Panc1 (cell line): ENCODE data around the gene USP37. TPM values are rescaled to one million over a fixed set of nuclear protein-coding genes. Genes with fewer than 3 reads are reported as not detected.

Experiments used
- ATAC-seq: fragments of 200-7000 bp; cut with Tn5 transposase; 2 replicates; pipeline ENCODE4 v1.9.1; 2020; ENCODE audit warnings: mild to moderate bottlenecking, moderate library complexity
- BruUV-seq: library from RNA; stranded (reverse); fragments of 400-500 nt; replicated peaks from 2 replicates; lab custom pipeline; 2021; lab: Mats Ljungman, UMichigan
- CTCF ChIA-PET: fragments of 300-600 bp; sonication (Branson Sonifier 250); formaldehyde crosslinking; loops from one replicate; lab custom pipeline; 2022; ENCODE audit warnings: antibody characterized with exemption; lab: Charles Lee
- POLR2A ChIA-PET: fragments of 300-600 bp; sonication (Branson Sonifier 250); formaldehyde crosslinking; loops from one replicate; lab custom pipeline; 2022; ENCODE audit warnings: antibody characterized with exemption; lab: Charles Lee
- DNase-seq: peaks from one replicate; pipeline ENCODE4 v3.0.0-alpha.2; 2010; ENCODE audit warnings: low read depth, low spot score
- H3K27ac ChIP-seq: 2 replicates; pipeline ENCODE4 v1.5.1; 2011; ENCODE audit warnings: mild to moderate bottlenecking, low read length, inconsistent platforms
- H3K27me3 ChIP-seq: fragments of 200-500 bp; sonication (Bioruptor generic); 2 replicates; pipeline ENCODE4 v1.6.0; 2014; ENCODE audit warnings: low read length, inconsistent platforms; ENCODE audit not compliant: control insufficient read depth, insufficient read depth
- H3K36me3 ChIP-seq: fragments of 200-500 bp; sonication (Bioruptor generic); 2 replicates; pipeline ENCODE4 v1.5.1; 2014; ENCODE audit warnings: inconsistent platforms, mild to moderate bottlenecking, low read length, moderate library complexity; ENCODE audit not compliant: control insufficient read depth, insufficient read depth
- H3K4me1 ChIP-seq: 2 replicates; pipeline ENCODE4 v1.5.1; 2011; ENCODE audit warnings: inconsistent platforms, mild to moderate bottlenecking, low read length, moderate library complexity; ENCODE audit not compliant: control insufficient read depth, insufficient read depth
- H3K4me3 ChIP-seq, 2 experiments: 2 replicates each; pipeline ENCODE4 v1.5.1; 2011 to 2012; ENCODE audit warnings: low read depth in 2 of 2, low read length in 2 of 2, mild to moderate bottlenecking in 2 of 2, inconsistent platforms in 1 of 2, moderate library complexity in 1 of 2
- H3K9me3 ChIP-seq: fragments of 200-500 bp; sonication (Bioruptor generic); 2 replicates; pipeline ENCODE4 v1.5.1; 2014; ENCODE audit warnings: low read depth, mild to moderate bottlenecking, inconsistent platforms, low read length, moderate library complexity; ENCODE audit not compliant: control insufficient read depth, insufficient read depth
- CTCF ChIP-seq: fragments of 450-650 bp; IDR thresholded peaks from 2 replicates; pipeline ENCODE4 v1.5.1; 2017; ENCODE audit warnings: mild to moderate bottlenecking
- POLR2AphosphoS5 ChIP-seq: IDR thresholded peaks from 2 replicates; pipeline ENCODE4 v1.6.1; 2012; ENCODE audit warnings: mild to moderate bottlenecking, low read depth, low read length, moderate library complexity
- REST ChIP-seq, 2 experiments: IDR thresholded peaks; 2 replicates each; pipeline ENCODE4 v1.6.1; 2011 to 2012; ENCODE audit warnings: low read depth in 2 of 2, control low read depth in 1 of 2, low read length in 1 of 2, mild to moderate bottlenecking in 1 of 2, moderate library complexity in 1 of 2; ENCODE audit not compliant: insufficient read depth in 1 of 2
- SIN3A ChIP-seq: IDR thresholded peaks from 2 replicates; pipeline ENCODE4 v1.6.1; 2012; ENCODE audit warnings: low read depth, mild to moderate bottlenecking, low read length, moderate library complexity, borderline replicate concordance; ENCODE audit not compliant: insufficient read depth
- TCF7L2 ChIP-seq: IDR thresholded peaks from 2 replicates; pipeline ENCODE4 v1.6.1; 2011; ENCODE audit warnings: mild to moderate bottlenecking, low read depth, low read length, inconsistent platforms
- in situ Hi-C: cut with HindIII; loops from 2 replicates; pipeline ENCODE4 v1.10.0; 2016; ENCODE audit warnings: low sequenced_read_pairs, low pct_unique_long_range_greater_than_20kb
- intact Hi-C: fragments of 100-400 bp; cut with micrococcal nuclease; formaldehyde crosslinking; loops from one replicate; pipeline ENCODE4 v1.10.0; 2022; ENCODE audit not compliant: unreplicated experiment
- total RNA-seq: library from RNA; stranded (reverse); gene quantifications from one replicate; pipeline ENCODE4 v1.2.1, GENCODE V29; 2021; ENCODE audit not compliant: unreplicated experiment

The USP37 gene
- total RNA-seq, 1 experiment from 2014 or later, result 19.2 TPM

GRCh38 chr2:218446547-218446946 lies 121.6 kb downstream of the USP37 start:
- CTCF ChIA-PET, result interaction anchor here (0.7 kb wide), 2 partner anchors 39 to 374 kb away, joined by 4 to 7 read pairs; no protein-coding TSS in a partner anchor
- Histone ChIP-seq H3K36me3 (peaks cover 3% of the 10 kb centered on the region; the same call in 1 of the 2 replicates), H3K27ac (no peak overlapping the region), H3K9me3 (no peaks in the 10 kb centered on the region), H3K4me3 (no peak overlapping the region), H3K4me1 (peaks cover 18% of the 10 kb centered on the region), H3K27me3 (no peaks in the 10 kb centered on the region)
- DNase-seq, result no peak
- POLR2A ChIA-PET, result no interaction called here
- in situ Hi-C loops (no loop called here), intact Hi-C loops (no loop called here)
- BruUV-seq, result no TSS peak
- no peak for TF ChIP-seq SIN3A
- no peak for TF ChIP-seq CTCF
- TF ChIP-seq TCF7L2, result no peak
- no peak for TF ChIP-seq POLR2AphosphoS5
- no peak for TF ChIP-seq REST (IDR thresholded peaks at IDR 0.05; ENCODE audit: insufficient read depth in 1 of 2, low read depth in 2 of 2, low read length in 1 of 2)
- no peak for ATAC-seq

- Histone ChIP-seq H3K27ac (peak overlapping the region; percentile 57), H3K4me1 (peaks cover 18% of the 10 kb centered on the region), H3K36me3 (peaks cover 2% of the 10 kb centered on the region; the same call in 1 of the 2 replicates), H3K27me3 (no peaks in the 10 kb centered on the region), H3K9me3 (no peaks in the 10 kb centered on the region), H3K4me3 (no peak overlapping the region)
- ATAC-seq (peak; percentile 41; the same call in 1 of the 2 replicates), DNase-seq (no peak)
- in situ Hi-C loops, result no loop called here
- no TSS peak for BruUV-seq
- TF ChIP-seq TCF7L2 (peak; percentile 87), SIN3A (no peak), POLR2AphosphoS5 (no peak)
- POLR2A ChIA-PET, result interaction anchor here (0.5 kb wide), 1 partner anchor 16 kb away, joined by 3 read pairs; no protein-coding TSS in a partner anchor
- intact Hi-C loops, result no loop called here
- CTCF ChIA-PET, result no interaction called here
Observed at GRCh38 chr2:218445602-218446001, 122.5 kb downstream of the USP37 start.

GRCh38 chr2:218444692-218445357 lies 123.3 kb downstream of the USP37 start:
- ATAC-seq (peak; percentile 69), DNase-seq (no peak)
- Histone ChIP-seq H3K4me1 (peaks cover 11% of the 10 kb centered on the region), H3K4me3 (no peak overlapping the region), H3K9me3 (no peaks in the 10 kb centered on the region), H3K27ac (peak overlapping the region; percentile 57; the same call in 1 of the 2 replicates), H3K27me3 (no peaks in the 10 kb centered on the region), H3K36me3 (peaks cover 2% of the 10 kb centered on the region; the same call in 1 of the 2 replicates)
- no TSS peak for BruUV-seq
- in situ Hi-C loops (no loop called here), intact Hi-C loops (no loop called here)
- CTCF ChIA-PET, result no interaction called here
- POLR2A ChIA-PET, result no interaction called here
- TF ChIP-seq SIN3A (no peak), CTCF (no peak), TCF7L2 (no peak), POLR2AphosphoS5 (no peak), REST (IDR thresholded peaks at IDR 0.05; ENCODE audit: insufficient read depth in 1 of 2, low read depth in 2 of 2, low read length in 1 of 2) (no peak)
